ENCODE results near the gene VSTM5.
"Not testable (repeated sequence)": the region's sequence is repeated elsewhere in the genome, so short reads cannot be mapped to it uniquely, and the experiment has no call there.

GRCh38 chr11:93868404-93868803, 18.0 kb upstream of the VSTM5 start:
- not testable (repeated sequence) for TF ChIP-seq GLIS3 (CRISPR knock-in tag; IDR thresholded peaks at IDR 0.05); TSHZ2 (CRISPR knock-in tag; IDR thresholded peaks at IDR 0.05); ZC3H10 (CRISPR knock-in tag; IDR thresholded peaks at IDR 0.05); POU6F1 (CRISPR knock-in tag; IDR thresholded peaks at IDR 0.05; ENCODE audit: borderline replicate concordance, low read depth); ZNF70 (CRISPR knock-in tag; IDR thresholded peaks at IDR 0.05); OSR1 (CRISPR knock-in tag; IDR thresholded peaks at IDR 0.05); SNAI2 (CRISPR knock-in tag; IDR thresholded peaks at IDR 0.05); ZFP30 (CRISPR knock-in tag; IDR thresholded peaks at IDR 0.05); ZFP3 (CRISPR knock-in tag; IDR thresholded peaks at IDR 0.05); TOX (CRISPR knock-in tag; IDR thresholded peaks at IDR 0.05; ENCODE audit: borderline replicate concordance); CSDC2 (CRISPR knock-in tag; IDR thresholded peaks at IDR 0.05); ARNTL (CRISPR knock-in tag; IDR thresholded peaks at IDR 0.05; ENCODE audit: borderline replicate concordance, low read depth)
- TF ChIP-seq, protein P1, sequence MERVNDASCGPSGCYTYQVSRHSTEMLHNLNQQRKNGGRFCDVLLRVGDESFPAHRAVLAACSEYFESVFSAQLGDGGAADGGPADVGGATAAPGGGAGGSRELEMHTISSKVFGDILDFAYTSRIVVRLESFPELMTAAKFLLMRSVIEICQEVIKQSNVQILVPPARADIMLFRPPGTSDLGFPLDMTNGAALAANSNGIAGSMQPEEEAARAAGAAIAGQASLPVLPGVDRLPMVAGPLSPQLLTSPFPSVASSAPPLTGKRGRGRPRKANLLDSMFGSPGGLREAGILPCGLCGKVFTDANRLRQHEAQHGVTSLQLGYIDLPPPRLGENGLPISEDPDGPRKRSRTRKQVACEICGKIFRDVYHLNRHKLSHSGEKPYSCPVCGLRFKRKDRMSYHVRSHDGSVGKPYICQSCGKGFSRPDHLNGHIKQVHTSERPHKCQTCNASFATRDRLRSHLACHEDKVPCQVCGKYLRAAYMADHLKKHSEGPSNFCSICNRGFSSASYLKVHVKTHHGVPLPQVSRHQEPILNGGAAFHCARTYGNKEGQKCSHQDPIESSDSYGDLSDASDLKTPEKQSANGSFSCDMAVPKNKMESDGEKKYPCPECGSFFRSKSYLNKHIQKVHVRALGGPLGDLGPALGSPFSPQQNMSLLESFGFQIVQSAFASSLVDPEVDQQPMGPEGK (CRISPR knock-in tag; IDR thresholded peaks at IDR 0.05; ENCODE audit: borderline replicate concordance): not testable (repeated sequence)

Measured in SK-N-SH treated with all-trans-retinoic acid at 6 μM for 48 hours (cell line).